ENCODE measurements around the gene LLCFC1. TPM values are rescaled to one million over a fixed set of nuclear protein-coding genes. Genes with fewer than 3 reads are reported as not detected.

The LLCFC1 gene
- total and polyA plus RNA-seq, 5 donors, result not detected

GRCh38 chr7:142945001-142945400 is 5.7 kb downstream of the LLCFC1 start:
- Histone ChIP-seq H3K27ac (ENCODE audit: low read length) (no peak overlapping the region), H3K4me3 (ENCODE audit: low read length) (no peak overlapping the region), H3K4me1 (ENCODE audit: control insufficient read depth, insufficient read depth, low read length) (no peaks in the 10 kb centered on the region), H3K27me3 (ENCODE audit: control insufficient read depth, insufficient read depth) (no peaks in the 10 kb centered on the region), H3K9me3 (ENCODE audit: control insufficient read depth, low read length) (no peaks in the 10 kb centered on the region)
- intact Hi-C loops (cut with DNase I), result no loop called here
- ATAC-seq, result no peak
- 59% methylated on average over 3 of the region's 3 CpGs for WGBS
- DNase-seq, result no peak

- WGBS, result 93% methylated on average over 4 of the region's 4 CpGs
- no peaks in the 10 kb centered on the region for H3K9me3 ChIP-seq (ENCODE audit: control insufficient read depth, low read length)
- intact Hi-C loops (cut with DNase I), result no loop called here
Measured at GRCh38 chr7:142948603-142949002, 9.3 kb downstream of the LLCFC1 start.

GRCh38 chr7:142950235-142950634 is 11.0 kb downstream of the LLCFC1 start:
- ATAC-seq (no peak), DNase-seq (no peak)
- Histone ChIP-seq H3K27ac (ENCODE audit: low read length) (no peak overlapping the region), H3K9me3 (ENCODE audit: control insufficient read depth, low read length) (no peaks in the 10 kb centered on the region), H3K4me1 (ENCODE audit: control insufficient read depth, insufficient read depth, low read length) (no peaks in the 10 kb centered on the region), H3K4me3 (ENCODE audit: low read length) (no peak overlapping the region), H3K27me3 (ENCODE audit: control insufficient read depth, insufficient read depth) (no peaks in the 10 kb centered on the region)
- intact Hi-C loops (cut with DNase I), result no loop called here

More at GRCh38 chr7:142948603-142949002, 9.3 kb downstream of the LLCFC1 start:
- Histone ChIP-seq H3K4me3 (ENCODE audit: low read length) (no peak overlapping the region), H3K27ac (ENCODE audit: low read length) (no peak overlapping the region), H3K4me1 (ENCODE audit: control insufficient read depth, insufficient read depth, low read length) (no peaks in the 10 kb centered on the region), H3K27me3 (ENCODE audit: control insufficient read depth, insufficient read depth) (no peaks in the 10 kb centered on the region)
- ATAC-seq (no peak), DNase-seq (no peak)

GRCh38 chr7:142954680-142955268 is 15.5 kb downstream of the LLCFC1 start:
- H3K4me1 ChIP-seq (ENCODE audit: control insufficient read depth, insufficient read depth, low read length), result no peaks in the 10 kb centered on the region
- intact Hi-C loops (cut with DNase I), result no loop called here
- no peak overlapping the region for H3K4me3 ChIP-seq (ENCODE audit: low read length)
- no peak overlapping the region for H3K27ac ChIP-seq (ENCODE audit: low read length)
- no peak for DNase-seq
- no peaks in the 10 kb centered on the region for H3K27me3 ChIP-seq (ENCODE audit: control insufficient read depth, insufficient read depth)
- H3K9me3 ChIP-seq (ENCODE audit: control insufficient read depth, low read length), result no peaks in the 10 kb centered on the region
- ATAC-seq, result no peak

GRCh38 chr7:142956951-142957623 is 17.8 kb downstream of the LLCFC1 start:
- Histone ChIP-seq H3K27ac (ENCODE audit: low read length) (no peak overlapping the region), H3K27me3 (ENCODE audit: control insufficient read depth, insufficient read depth) (no peaks in the 10 kb centered on the region), H3K4me1 (ENCODE audit: control insufficient read depth, insufficient read depth, low read length) (no peaks in the 10 kb centered on the region), H3K9me3 (ENCODE audit: control insufficient read depth, low read length) (no peaks in the 10 kb centered on the region), H3K4me3 (ENCODE audit: low read length) (no peak overlapping the region)
- peak in 1 of 2 donors; percentile 32 for ATAC-seq
- intact Hi-C loops (cut with DNase I), result no loop called here
- no peak for DNase-seq
- WGBS, result 24% methylated on average over 3 of the region's 3 CpGs

GRCh38 chr7:142957723-142958122 is 18.4 kb downstream of the LLCFC1 start:
- H3K4me3 ChIP-seq (ENCODE audit: low read length), result no peak overlapping the region
- no peaks in the 10 kb centered on the region for H3K9me3 ChIP-seq (ENCODE audit: control insufficient read depth, low read length)
- H3K27me3 ChIP-seq (ENCODE audit: control insufficient read depth, insufficient read depth), result no peaks in the 10 kb centered on the region
- intact Hi-C loops (cut with DNase I), result no loop called here
- no peak for ATAC-seq
- WGBS, result 65% methylated on average over 8 of the region's 8 CpGs
- H3K4me1 ChIP-seq (ENCODE audit: control insufficient read depth, insufficient read depth, low read length), result no peaks in the 10 kb centered on the region
- no peak for DNase-seq
- H3K27ac ChIP-seq (ENCODE audit: low read length), result no peak overlapping the region

- DNase-seq (no peak), ATAC-seq (no peak)
- H3K27ac ChIP-seq (ENCODE audit: low read length), result no peak overlapping the region
- H3K4me3 ChIP-seq (ENCODE audit: low read length), result no peak overlapping the region
- H3K9me3 ChIP-seq (ENCODE audit: control insufficient read depth, low read length), result no peaks in the 10 kb centered on the region
- intact Hi-C loops (cut with DNase I), result no loop called here
- H3K4me1 ChIP-seq (ENCODE audit: control insufficient read depth, insufficient read depth, low read length), result no peaks in the 10 kb centered on the region
- H3K27me3 ChIP-seq (ENCODE audit: control insufficient read depth, insufficient read depth), result no peaks in the 10 kb centered on the region
Measured at GRCh38 chr7:142959202-142959601, 19.9 kb downstream of the LLCFC1 start.

GRCh38 chr7:142960955-142961512 is 21.8 kb downstream of the LLCFC1 start:
- DNase-seq (no peak), ATAC-seq (no peak)
- no peak overlapping the region for H3K4me3 ChIP-seq (ENCODE audit: low read length)
- H3K4me1 ChIP-seq (ENCODE audit: control insufficient read depth, insufficient read depth, low read length), result no peaks in the 10 kb centered on the region
- H3K27ac ChIP-seq (ENCODE audit: low read length), result no peak overlapping the region
- no peaks in the 10 kb centered on the region for H3K27me3 ChIP-seq (ENCODE audit: control insufficient read depth, insufficient read depth)
- no peaks in the 10 kb centered on the region for H3K9me3 ChIP-seq (ENCODE audit: control insufficient read depth, low read length)
- WGBS, result 82% methylated on average over 5 of the region's 5 CpGs
- intact Hi-C loops (cut with DNase I), result no loop called here

GRCh38 chr7:142961595-142961972 is 22.3 kb downstream of the LLCFC1 start:
- Histone ChIP-seq H3K27me3 (ENCODE audit: control insufficient read depth, insufficient read depth) (no peaks in the 10 kb centered on the region), H3K4me1 (ENCODE audit: control insufficient read depth, insufficient read depth, low read length) (no peaks in the 10 kb centered on the region), H3K27ac (ENCODE audit: low read length) (no peak overlapping the region), H3K4me3 (ENCODE audit: low read length) (no peak overlapping the region), H3K9me3 (ENCODE audit: control insufficient read depth, low read length) (no peaks in the 10 kb centered on the region)
- ATAC-seq (no peak), DNase-seq (no peak)
- WGBS, result 64% methylated on average over 4 of the region's 4 CpGs
- intact Hi-C loops (cut with DNase I), result no loop called here

- intact Hi-C loops (cut with DNase I), result no loop called here
- no peak for ATAC-seq
Measured at GRCh38 chr7:142961973-142962926, 23.0 kb downstream of the LLCFC1 start, which contains the start of gene KEL. KEL (minus strand) TSS chr7:142962363; CDS start chr7:142962206, 157 bp downstream.

GRCh38 chr7:142962991-142963390 is 23.7 kb downstream of the LLCFC1 start:
- intact Hi-C loops (cut with DNase I), result no loop called here
- Histone ChIP-seq H3K9me3 (ENCODE audit: control insufficient read depth, low read length) (no peaks in the 10 kb centered on the region), H3K4me3 (ENCODE audit: low read length) (no peak overlapping the region), H3K27ac (ENCODE audit: low read length) (no peak overlapping the region), H3K4me1 (ENCODE audit: control insufficient read depth, insufficient read depth, low read length) (no peaks in the 10 kb centered on the region), H3K27me3 (ENCODE audit: control insufficient read depth, insufficient read depth) (no peaks in the 10 kb centered on the region)
- WGBS, result 41% methylated on average over 1 of the region's 1 CpG
- no peak for DNase-seq
- ATAC-seq, result no peak

More at GRCh38 chr7:142961973-142962926, 23.0 kb downstream of the LLCFC1 start, which contains the start of gene KEL:
- no peak for DNase-seq
- Histone ChIP-seq H3K9me3 (ENCODE audit: control insufficient read depth, low read length) (no peaks in the 10 kb centered on the region), H3K4me1 (ENCODE audit: control insufficient read depth, insufficient read depth, low read length) (no peaks in the 10 kb centered on the region), H3K27me3 (ENCODE audit: control insufficient read depth, insufficient read depth) (no peaks in the 10 kb centered on the region), H3K27ac (ENCODE audit: low read length) (no peak within 1 kb of the TSS), H3K4me3 (ENCODE audit: low read length) (no peak within 1 kb of the TSS)
- 50% methylated on average over 9 of the region's 9 CpGs for WGBS

Data from right cardiac atrium (tissue), 5 donors.